Ureter (tissue), 1 donor: ENCODE data around the gene ZBTB38. TPM values are rescaled to one million over a fixed set of nuclear protein-coding genes. Genes with fewer than 3 reads are reported as not detected.

Experiments
- DNase-seq: peaks from one replicate; pipeline ENCODE4 v3.0.0-alpha.2; 2020; ENCODE audit warnings: low spot score
- total RNA-seq: library from RNA; stranded (reverse); gene quantifications from one replicate; pipeline ENCODE4 v1.2.4, GENCODE V29; 2023
- donor health status: DM: yes; HTN: yes; CAD: no.

Gene ZBTB38
- total RNA-seq, 1 donor from 2014 or later = 121 TPM

DNA sequence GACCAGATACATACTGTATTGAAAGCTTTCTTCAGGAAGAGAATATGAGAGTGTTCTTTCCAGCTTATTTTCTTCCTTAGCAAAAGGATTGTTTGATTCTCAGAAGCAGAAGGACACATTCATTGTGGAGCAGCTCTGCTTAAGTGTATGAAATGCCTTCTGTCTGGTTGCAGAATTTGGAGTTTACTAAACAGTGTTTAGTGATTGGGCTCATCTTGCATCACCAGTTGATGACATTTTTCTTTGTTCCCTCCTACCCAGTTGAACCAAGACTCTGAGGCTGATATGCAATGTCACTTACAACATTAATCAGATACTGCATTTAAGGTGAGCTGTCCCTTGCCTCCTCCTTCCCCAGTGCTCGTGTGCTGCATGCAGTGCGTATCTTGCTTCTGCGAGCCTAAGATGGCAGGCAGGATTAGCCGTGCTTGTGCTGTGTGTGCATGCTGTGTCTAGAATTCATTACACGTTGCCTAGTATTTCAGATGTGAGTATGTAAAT lies 18.4 kb downstream of the ZBTB38 start:
- DNase-seq = no peak

DNA sequence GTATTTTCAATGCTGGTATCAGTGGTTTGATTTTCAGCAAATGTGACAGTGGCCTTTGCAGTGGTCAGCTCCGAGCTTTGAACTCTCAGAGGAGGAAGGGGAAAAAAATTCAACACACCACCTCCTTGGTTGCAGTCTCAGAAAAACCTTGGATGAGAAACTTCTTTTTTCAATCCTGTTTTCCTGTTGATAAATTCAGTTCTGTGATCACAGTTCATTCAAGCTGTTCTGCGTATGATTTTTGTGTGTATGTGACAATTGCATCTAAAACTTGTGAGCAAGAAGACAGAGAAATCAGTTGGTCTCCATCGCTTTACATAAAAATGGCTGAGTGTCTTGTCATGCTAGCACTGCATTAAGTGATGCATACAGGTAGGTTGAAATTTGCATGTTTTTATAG lies 19.2 kb downstream of the ZBTB38 start:
- no peak for DNase-seq

DNA sequence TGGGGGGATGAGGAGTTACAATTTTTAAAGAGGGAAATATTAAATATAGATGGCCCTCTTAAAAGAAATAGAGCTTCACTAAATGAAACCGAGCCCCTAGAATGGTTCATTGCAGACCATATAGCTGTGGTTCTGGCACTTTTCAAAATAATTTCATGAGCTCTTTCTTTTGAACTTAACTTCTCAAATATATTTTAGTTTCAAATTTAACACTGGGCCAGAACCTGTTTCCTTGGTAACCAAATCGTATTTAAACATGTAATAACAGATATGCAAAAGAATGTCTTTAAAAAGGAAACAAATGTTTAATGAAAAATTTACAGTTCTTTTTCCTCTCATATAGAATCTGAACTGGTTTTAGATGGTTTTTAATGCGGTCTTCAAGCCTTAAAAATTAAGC lies 20.1 kb downstream of the ZBTB38 start:
- DNase-seq = no peak

DNA sequence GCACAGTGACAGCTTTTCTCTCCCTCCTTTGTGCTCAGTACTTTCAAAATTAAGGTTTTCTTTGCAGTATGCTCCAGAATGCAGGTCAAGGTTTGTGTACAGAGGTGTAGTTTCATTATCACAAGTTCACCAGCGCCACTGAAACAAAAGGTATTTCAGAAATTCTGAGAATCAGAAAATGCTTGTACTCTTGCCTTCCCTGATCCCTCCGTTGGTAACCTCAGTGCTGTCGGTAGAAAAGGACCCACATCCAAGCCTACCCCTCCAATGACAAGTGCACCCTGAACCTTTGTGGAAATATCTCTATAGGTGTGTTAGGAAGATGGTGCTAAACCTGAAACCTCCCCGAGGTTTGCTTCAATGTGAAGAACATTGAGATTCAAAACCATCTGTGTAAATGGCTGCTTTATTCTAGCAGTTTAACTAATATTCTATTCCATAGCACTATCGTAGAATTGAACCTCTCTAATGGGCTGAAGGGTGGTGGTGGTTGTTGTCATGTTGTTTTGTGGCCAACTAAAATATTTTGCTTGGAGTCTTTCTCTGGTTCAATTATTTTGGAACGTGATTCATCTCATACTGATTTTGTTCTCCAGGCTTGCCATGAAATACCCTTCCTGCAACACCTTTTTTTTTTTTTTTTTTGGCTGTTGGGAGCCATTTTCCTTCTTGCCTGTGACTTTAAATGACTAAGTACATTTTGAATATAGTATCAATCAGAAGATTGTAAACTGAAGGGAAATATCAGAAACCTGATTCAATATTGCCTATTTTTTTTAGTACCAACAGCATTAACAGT lies 20.7 kb downstream of the ZBTB38 start:
- DNase-seq = no peak

DNA sequence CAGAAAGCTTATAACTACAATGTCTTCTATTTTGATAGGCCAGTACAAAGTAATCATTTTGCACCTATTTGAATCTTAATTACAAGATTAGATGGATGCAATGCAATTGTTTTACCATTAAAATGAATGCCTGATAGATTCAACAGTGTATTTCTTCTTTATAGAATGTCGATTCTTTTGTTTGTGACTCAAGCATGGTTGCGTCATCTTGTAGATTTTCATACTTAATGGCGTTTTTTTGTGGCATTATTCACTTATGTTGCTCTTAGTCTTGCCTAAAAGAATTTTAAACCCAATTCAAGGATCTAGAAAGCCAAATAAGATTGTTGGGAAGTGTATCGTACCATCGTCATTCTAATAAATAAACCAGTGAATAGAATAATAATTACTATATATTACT lies 21.4 kb downstream of the ZBTB38 start:
- no peak for DNase-seq

DNA sequence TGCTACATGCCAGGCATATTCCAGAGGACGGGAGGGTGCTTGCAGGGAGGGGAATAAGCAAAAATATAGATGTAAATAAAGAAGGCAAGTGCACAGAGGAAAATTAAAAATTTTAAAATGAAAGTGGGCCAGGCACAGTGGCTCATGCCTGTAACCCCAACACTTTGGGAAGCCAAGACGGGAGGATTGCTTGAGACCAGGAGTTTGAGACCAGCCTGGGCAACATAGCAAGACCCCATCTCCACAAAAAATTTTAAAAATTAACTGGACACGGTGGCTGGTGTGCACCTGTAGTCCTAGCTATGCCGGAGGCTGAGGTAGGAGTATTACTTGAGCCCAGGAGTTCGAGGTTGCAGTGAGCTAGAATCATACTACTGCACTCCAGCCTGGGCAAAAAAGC lies 22.4 kb downstream of the ZBTB38 start:
- no peak for DNase-seq

DNA sequence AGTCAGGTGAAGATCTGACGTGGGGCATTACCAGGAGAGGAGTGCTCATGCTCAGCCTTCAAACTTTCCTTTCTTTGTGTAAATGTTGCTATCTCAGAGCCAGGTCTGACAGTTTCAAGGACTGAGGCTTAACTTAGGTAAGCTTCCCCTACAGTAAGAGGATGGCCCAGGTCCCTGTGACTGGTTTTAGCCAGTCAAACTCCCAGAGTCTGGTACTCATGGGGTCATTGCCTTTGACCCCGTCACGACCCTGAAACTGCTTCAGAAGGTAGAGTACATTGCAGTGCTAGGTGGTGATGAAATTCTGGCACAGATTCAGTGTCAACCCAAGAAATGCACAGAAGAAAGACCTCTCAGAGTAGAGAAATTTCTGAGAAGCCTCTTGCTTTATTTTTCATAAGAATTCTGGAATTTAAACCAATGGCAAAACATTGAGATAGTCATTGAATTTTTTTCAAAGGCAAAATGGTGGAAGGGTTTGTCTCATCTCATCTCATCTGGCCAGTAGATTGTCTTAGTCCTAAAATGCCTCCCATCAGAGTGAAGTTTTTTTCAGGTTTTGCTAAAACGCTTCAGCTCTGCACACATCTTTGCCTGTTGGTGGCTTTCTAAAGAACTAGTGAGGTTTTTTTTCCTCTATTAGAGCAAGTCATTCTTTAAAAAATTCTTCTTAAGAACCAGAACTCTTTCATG lies 23.1 kb downstream of the ZBTB38 start:
- no peak for DNase-seq

DNA sequence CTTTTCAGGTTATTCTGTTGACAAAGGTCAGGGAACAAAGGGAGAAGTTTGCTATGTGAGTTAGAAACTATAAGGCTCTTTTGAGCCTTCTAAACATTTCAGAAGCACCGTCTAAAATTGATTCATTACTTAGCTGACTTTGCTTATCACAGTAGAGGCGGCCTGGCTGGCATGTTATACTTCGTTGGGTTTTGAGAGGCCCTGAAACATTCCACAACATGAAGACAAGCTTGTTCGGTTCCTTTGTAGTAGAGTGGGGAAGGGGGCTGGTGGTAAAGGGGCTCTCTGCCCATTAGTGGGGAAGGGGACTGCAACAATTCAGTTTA lies 23.6 kb downstream of the ZBTB38 start:
- no peak for DNase-seq

DNA sequence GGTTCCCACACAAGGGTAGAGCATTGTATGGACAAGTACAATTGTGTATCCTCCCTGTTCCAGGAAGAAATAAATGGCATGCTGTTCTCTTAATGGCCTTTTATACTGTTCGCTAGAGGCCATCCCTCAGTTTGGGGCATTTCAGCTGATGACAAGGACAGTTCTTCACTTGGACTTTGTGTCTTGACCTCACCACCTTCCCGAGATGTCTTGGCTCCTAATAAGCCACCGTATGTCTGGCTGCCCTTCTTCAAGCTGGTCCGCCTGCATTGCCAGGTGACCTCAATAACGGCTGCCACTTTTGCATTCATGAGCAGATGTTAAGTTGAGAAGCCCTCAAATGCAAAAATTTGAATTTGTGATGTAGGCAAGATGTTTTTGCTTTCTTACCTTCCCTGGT lies 24.1 kb downstream of the ZBTB38 start:
- no peak for DNase-seq

DNA sequence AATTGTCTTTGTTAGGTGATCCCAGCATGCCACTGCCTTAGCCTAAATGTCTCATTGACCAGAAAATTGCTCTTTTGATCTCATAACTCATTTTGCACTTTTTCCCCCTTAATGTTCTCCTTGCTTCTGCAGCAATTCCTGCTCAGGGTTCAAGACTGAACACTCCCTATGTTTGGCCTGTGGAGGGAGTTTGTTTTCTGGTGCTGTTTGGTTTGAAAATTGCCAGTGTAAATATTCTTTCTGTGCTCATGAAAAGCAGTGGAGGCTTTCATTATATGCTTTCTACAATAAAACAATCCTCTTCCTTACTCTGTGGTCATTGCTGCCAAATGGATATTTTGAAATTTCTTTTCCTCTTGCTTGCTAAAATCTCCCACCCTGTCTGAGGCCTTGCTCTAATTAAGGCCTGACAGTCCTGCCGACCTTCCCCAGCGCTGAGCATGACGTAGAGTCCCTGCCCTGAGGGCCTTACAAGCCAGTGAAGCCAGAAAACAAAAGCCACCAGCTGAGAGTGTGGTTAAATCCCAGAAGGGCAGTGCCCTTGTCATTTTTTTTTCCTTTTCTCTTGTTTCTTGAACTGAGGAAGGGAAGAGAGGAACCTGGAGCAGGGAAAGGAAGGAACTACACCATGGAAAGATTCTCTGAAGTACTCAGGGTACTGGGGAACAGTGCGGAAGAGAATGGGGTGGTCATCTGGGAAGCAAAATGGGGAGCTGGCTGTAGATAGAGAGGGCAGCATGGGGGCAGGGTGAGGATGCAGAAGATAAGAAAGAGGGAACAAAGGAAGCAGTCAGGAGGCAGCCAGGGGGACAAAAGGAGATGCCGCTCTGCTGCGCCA lies 24.8 kb downstream of the ZBTB38 start:
- DNase-seq = no peak

DNA sequence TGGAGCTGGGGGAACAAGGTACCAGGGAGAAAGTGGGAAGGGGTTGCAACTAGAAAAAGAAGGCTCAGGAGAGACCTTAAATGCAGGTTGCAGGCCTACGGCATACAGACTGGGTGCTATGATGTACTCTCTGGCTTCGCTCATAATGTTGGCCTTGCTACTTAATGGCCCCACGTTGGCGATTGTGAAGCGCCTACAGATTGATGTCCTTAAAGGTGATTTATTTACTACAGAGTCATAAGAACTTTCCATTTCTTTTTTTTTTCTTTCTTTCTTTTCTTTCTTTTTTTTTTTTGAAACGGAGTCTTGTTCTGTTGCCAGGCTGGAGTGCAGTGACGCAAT lies 25.4 kb downstream of the ZBTB38 start:
- DNase-seq = no peak

DNA sequence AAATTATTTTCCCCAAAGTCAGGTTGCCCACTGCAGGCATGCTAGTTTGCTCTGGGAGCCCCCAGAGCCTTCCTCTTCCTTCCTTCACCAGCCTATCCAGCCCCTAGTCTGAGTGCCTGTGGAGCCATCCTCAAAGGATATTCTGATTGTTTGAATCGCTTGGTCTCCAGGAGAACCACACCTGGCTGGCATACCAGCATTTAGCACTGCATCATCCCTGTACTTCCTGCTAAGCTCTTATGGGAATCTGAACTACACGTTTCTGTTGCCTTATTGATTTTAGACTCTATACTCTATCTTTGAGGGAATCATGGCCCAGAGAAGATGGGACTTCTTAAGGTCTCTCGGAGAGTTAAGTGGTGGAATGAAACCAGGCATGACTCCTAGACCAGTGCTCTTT lies 26.3 kb downstream of the ZBTB38 start:
- DNase-seq = no peak

DNA sequence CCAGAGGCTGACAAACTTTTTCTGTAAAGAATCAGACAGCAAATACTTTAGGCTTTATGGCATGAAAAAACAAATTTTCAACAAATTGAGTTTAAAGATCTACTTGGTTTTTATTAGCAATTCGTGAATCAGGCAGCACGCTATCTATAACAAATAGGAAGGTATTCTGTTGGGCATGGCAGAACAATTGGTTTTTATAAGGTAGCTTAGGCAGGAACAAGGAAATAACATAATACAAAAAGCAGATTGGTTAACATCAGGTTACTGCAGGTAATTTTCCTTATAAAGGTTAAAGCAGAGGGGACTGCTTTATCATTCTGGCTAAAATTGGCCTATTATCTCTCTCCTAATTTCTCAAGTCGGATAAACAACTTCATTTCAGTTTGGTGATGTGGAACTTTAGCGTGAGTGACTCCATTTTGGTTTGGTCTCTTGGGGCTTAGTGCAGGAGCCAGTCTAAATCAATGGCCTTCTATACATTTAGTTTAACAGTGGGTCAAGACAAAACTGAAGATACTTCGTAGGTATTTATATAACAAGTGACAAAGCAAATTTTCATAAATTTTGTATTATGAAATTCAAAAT lies 26.8 kb downstream of the ZBTB38 start:
- DNase-seq = no peak

DNA sequence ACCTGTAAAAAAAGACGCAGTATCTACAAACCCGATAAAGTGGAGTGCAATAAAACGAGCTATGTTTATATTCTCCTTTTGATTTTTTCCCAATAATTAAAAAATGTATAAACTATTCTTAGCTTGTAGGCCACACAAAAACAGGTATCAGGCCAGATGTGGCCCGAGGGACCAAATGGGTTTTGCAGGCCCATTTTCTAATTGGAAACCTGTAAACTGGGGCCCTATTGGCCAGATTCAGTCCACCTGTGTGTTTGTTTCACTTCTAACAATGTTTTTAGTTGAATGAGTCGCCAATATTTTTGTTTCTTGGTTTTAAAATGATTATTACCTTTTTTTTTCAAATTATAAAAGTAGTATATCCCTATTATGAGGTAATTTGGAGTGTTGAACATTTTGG lies 29.7 kb downstream of the ZBTB38 start:
- no peak for DNase-seq

DNA sequence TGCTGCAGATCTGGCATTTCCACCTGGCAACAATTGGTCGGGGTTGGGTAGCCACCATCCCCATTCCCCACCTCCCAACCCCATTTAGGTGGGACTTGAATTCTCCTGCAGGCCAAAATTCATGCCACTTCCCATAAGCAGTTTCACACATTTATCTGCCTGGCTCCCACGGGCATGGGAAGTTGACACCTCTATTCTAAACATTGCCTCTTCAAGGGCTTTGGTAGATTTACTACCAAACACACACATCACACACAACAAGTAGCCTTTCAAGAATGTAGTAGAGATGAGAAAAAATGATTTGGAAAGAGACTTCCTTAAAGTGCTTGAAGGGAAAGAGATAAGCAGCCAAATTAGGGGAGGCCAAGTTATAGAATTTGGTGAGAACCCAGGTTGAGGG lies 30.9 kb downstream of the ZBTB38 start:
- DNase-seq = no peak

DNA sequence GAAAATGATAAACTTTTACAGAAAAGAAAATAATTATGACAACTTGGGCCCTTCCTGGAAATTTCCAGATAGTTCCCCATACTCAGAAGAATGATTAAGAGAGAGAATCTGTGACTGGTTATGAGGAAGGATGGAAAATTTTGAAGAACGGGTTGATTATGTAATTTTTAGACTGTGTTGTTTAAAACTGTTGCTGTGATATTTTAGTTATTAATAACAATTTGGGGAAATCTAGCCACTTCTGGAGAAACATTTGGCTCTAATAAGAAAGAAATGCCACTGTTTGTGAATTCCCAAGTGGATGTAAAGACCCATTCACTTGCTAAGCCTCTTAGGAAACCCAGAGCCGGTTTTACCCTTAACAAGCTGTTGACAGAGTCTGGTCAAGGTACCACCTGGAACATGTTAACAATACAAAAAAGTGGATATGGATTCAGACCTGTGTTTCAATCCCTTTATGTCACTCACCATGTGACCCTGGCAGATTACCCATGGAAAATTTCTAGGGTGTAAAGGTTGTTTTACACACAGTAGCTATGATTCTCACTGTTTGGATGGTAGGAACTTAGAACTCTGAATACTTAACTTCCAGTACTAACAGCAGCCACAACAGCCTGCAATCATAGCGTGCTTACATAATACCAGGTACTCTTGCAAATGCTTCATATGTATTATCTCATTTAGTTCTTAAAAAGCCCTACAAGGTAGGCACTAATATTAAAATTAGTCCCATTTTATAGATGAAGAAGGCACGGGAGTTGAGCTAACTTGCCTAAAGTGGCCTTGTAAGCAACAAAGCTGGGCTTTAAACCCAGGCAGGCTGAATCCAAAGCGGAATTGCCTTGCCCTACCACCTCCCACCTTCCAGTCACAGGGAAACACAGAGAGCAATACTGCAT lies 32.0 kb downstream of the ZBTB38 start:
- no peak for DNase-seq

DNA sequence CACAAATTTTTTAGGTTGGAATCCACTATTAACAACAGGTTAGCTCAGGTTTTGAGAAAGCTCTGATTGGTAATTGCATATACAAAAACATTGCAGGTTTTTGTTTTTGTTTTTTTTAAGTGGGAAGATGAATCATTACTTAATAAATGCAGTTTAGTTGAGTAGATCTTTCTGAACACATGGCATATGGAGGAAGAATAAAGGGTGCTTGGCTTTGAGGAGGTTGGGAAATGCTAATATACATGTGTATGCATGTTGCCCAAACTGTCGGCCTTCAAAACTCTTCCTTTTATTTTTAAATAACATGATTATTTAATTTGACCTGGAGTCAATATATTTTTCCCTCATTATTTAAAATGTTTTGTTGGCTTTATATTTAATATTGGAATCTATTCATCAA lies 32.8 kb downstream of the ZBTB38 start:
- DNase-seq = no peak

DNA sequence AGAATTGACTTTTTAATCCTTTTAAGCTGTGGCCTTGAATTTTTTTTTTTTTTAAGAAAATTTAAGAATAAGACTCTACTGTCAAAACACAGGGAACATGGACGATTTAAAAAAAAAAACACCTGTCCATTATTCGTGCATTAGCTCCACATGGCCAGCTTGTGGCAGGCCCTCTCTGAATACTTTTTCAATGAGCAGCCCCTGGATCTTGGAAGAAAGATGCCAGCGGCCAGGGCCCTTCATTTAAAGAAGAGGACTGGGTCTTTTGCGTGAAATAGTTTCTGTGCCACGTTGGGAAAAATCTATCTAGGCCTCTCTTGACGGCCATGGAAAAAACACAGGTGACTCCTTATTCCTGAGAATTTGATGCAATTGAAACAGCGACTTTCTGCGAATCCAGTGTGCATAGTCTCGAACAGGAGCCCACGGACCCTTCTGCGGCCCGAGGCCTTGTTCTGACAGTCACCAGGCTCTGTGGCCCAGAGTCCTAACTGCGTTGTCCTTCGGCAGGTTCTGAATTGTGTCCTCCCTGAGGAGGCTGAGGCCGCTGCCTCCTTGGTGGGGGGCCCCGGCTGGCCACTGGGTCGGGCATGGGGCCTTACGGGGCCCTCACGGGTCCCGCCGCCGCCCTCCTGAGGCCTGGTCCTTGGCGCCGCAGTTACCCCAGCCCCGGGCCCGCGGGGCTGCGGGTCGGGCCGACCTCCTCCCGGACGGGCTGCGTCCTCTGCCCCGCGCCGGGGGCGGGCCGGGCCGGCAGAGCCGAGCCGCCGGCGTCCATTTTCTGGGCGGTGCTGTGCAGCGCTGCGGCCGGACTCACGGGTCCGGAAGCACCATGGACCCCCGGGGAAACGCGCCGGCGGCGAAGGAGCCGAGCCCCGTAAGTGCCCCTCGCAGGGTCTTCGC lies 33.5 kb downstream of the ZBTB38 start:
- DNase-seq = peak; percentile 55

DNA sequence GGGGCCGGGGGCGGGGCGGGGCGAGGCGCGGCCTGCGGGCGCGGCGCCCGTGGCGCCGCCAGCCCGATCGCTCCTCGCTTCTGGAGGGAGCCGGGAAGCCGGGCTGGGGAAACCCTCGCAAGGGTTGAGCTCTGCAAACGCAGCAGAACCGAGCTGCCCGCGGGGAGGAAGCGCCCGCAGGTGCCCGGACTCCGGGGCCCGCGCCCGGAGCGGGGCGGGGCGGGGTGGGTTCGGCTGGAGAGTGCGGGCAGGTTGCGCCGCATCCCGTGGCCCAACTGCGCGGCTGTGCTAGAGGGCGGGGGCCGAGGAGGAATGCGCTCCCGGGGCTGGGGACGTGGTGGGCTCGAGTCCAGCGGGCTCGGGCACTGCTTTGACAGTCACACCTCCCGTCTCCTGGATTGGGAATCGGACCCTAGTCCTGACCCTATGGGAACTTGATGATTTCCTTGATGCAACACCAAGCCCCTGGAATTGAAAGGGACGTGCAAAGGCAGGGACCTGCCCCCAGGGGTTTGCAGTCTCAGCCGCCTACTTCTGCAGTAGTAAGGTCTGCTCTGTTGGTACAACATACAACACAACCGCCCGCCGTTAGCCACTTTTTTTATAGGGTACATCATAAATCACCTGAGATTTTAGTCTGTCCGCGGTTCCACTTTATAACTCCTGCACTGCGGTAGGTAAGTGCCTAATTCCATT lies 34.3 kb downstream of the ZBTB38 start:
- DNase-seq = peak; percentile 72

DNA sequence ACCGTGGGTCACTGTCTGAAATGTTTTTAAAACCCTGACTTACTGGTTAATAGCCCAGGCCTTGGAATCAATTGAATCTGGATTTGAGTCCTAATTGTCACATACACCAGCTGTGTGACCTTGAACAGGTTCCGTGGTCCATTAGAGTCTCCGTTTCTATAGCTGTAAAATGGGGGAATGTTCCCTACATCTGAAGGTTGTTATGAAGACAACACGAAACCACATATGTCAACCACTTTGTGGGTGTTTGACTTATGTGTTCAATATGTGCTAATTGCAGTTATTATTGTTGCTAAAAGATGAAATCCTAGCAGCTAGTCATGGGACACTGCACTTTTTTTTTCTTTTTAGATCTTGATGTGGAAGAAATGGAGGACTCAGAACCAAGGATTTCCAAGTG lies 35.3 kb downstream of the ZBTB38 start:
- DNase-seq = no peak
